COLO668 (cell line): ENCODE measurements around the gene ANKFY1.
A peak's percentile ranks its signal among the peaks of the same experiment; 100 is the strongest.
"Not testable (repeated sequence)": the region's sequence is repeated elsewhere in the genome, so short reads cannot be mapped to it uniquely, and the experiment has no call there.

Experiments
- DNase-seq: peaks from one replicate; lab custom pipeline; 2025; ENCODE audit not compliant: unreplicated experiment; lab: John Stamatoyannopoulos, UW

The ANKFY1 gene

DNA sequence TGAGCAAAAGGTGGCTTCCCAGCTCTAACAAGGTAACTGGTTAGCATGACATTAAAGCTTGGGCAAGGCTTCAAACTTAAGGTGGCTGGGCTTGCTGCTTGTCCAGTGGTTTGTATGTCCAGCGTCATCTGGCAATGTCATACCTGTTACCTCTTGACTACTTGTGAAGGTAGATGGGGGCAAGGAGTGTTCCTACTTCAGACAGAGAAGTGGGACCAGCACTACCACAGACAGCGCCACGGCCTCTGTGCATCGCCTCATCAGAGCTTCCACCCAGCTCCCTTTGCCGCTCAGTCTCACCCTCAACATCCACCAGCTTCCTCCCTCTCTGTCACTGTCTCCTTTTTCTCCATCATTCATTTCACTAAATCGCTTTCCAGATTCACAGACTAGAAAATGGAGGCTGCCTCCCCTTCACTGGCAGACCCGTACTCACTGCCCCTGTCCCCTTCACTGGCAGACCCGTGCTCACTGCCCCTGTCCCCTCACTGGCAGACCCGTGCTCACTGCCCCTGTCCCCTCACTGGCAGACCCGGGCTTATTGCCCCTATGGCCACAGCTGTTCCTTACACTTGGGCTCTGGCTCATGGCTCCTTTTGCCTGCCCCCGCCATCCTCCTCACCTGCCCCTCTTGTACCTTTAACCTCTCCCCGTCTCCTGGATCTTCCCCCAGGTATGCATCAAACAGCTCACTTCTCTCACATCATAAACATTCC, 106.0 kb downstream of the ANKFY1 start:
- DNase-seq: no peak

- DNase-seq: no peak
Observed at GRCh38 chr17:4156750-4157381, 106.9 kb downstream of the ANKFY1 start.

DNA sequence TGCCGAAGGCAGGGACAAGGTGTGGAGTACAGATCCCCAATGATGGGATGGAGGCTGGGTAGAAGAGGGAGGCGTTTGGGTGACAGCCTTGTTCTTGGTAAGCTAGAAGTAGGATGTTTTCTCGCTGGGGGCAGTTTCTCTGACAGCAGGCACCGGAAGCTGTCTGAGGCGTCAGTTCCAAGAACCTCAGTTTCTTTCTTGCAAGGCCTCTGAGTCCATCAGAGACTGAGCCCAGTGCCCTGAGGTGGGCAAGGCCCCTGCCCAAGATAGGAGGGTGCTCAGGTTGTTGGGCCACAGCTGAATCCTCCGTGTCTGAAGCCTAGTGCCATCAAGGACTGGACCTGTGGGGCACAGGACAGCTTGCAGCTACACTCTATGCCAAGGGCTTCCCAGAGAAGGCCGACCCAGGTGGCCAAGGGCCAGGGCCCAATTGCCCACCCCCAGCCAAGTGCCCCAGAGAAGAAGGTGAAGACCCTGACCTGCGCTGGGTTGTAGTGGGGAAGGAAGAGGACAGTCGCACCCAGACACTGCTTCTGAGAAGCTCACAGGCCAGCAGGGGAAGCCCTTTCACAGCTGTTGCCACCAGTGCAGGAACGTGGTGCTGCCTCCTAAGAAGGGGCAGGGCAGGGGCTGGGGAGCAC, 107.7 kb downstream of the ANKFY1 start:
- no peak for DNase-seq

GRCh38 chr17:4154201-4154600, 109.6 kb downstream of the ANKFY1 start:
- no peak for DNase-seq

DNA sequence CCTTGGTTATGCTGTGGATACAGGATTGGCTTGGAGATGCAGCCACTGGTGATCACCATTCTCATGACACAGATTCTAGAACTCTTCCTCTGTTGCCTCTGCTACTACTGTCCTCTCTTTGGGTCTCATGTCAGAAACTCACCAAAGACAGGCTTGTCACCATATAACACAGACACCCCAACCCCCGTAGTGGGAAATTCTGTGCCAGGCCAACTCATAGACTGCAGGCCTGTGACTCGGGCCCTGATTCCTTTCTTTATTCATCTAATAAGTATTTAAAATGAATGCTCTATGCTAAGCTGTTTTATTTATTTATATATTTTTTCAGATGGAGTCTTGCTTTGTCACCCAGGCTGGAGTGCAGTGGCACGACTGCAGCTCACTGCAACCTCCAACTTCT, 111.3 kb downstream of the ANKFY1 start:
- DNase-seq: no peak

DNA sequence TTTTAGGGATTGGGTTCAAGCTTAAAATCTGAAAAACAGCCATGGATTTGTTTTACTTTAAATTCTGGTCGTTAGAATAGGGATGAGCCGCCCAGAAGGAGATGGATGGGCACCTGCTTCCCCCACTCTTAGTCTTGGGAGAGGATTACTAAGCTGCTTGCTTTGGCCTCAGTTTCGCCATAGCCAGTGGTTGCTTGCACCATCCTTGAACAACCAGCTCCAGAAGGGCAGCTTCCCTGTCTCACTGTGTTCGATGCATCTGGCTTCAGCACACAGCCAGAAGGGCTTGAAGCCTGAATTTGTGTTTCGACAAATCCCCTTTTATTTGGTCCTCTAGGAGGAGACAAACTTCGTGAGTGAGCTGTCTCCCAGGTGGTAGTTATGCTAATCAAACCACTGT, 113.7 kb downstream of the ANKFY1 start:
- DNase-seq: no peak

- no peak for DNase-seq
Observed at GRCh38 chr17:4148611-4149308, 115.0 kb downstream of the ANKFY1 start.

GRCh38 chr17:4147751-4148310, 115.9 kb downstream of the ANKFY1 start:
- no peak for DNase-seq

GRCh38 chr17:4146641-4147040, 117.1 kb downstream of the ANKFY1 start:
- DNase-seq: no peak

DNA sequence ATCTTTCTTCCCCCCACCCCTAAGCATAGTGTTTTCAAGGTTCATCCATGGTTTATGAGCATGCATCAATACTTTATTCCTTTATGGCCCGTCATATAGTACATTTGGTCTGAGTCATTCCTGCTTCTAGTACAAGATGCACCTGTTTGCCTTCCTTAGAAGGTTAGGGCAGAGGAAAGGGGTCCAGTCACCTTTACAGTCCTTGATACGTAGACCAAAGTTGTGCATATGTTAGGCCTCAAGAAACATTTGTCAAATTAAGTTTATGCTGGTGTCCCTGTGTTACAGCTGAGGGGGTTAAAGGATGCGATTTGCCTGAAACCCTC, 119.4 kb downstream of the ANKFY1 start:
- no peak for DNase-seq

- peak; percentile 90 for DNase-seq
Observed at GRCh38 chr17:4143563-4144421, 120.0 kb downstream of the ANKFY1 start.

DNA sequence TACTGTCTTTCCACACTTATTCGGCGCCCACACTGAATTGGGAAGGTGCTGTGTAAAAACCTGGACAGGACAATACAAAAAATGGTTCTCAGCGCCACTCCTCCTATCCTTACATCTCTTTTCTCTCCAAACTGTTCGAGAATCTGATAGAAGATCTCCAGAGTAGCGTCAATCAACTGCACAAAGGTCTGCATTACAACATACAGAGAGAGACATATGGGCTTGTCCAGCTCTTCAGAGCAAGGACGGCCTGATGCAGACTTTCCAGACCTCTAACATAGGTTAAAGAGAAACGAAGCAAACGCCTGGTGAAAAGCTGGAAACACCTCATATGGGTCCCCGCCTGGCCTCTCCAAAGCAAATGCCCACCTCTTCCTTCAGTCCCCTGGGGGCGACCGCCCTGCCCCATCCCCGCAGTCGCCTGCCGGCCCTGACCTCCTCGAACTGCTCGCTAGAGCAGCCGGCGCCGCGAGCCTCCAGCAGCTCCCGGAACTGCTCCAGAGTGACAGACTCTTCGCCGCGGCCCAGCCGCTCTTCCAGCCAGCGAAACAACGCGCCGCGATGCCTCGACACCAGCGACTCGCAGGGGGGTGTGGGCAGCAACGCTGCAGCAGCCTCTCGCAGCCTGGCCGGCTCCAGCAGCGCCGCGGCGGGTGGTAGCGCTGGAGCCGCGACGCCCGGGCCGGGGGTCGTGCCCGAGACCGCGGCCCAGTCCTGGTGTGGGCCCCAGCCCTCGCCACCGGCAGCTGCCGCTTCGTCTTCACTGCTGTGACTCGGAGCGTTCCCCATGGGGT, 121.5 kb downstream of the ANKFY1 start:
- peak; percentile 33 for DNase-seq

GRCh38 chr17:4140125-4140524, 123.7 kb downstream of the ANKFY1 start:
- no peak for DNase-seq

DNA sequence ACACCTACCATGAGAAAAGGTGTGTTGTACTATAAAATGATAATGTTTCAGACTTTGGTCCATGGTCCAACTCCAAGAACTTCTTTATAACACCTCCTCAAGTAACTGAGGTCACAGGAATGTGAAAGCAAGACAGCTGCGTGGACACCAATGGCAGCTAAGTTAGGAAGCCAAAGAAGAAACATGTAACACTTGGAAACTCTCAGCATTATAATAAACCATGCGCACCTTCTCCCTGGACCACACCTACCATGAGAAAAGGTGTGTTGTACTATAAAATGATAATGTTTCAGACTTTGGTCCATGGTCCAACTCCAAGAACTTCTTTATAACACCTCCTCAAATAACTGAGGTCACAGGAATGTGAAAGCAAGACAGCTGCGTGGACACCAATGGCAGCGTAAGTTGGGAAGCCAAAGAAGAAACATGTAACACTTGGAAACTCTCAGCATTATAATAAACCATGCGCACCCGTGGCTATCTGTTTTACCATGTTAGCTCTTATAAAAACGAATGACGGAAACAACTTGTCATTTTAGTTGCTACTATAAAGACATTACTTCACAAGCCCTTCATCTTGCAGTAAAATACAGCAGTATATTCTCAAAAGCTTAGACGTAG, 124.8 kb downstream of the ANKFY1 start:
- DNase-seq: not testable (repeated sequence)

DNA sequence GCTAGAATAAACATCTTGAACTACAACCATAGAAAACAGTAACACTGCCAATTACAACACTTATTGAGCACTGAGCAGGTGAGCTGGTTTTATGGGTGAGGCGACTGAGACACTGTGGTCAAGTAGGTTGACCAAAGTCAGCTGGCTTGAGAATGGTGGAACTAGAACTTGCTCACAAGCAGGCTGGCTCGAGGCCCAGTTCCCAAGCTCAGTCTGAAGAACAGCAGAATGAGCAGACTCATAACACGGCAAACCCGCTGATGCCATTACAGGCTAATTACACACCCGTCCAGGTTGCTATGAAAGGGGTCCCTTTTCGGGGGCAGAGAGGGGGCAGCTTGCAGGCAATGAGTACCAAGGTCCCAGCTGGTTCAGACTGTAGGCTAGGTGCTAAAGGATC, 127.4 kb downstream of the ANKFY1 start:
- DNase-seq: no peak

- DNase-seq: no peak
Observed at GRCh38 chr17:4135489-4135888, 128.3 kb downstream of the ANKFY1 start.

DNA sequence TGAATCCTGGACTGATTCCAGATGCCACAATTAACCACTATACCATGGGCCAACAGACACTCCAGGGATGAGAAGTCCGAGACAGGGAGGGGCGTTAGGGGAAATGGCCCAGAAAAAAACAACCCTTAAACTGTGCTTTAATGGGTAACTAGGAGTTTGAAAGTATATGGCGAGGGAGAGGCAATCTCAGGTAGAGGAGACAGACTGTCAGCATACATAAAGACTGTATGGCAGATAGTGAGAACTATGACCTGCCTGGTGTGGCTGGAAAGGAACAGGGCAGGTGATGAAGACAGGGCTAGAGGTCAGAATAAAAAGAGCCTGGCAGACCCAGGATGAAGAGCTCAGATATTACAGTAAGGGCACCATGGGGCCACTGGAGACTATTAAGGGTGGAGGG, 129.1 kb downstream of the ANKFY1 start:
- no peak for DNase-seq

DNA sequence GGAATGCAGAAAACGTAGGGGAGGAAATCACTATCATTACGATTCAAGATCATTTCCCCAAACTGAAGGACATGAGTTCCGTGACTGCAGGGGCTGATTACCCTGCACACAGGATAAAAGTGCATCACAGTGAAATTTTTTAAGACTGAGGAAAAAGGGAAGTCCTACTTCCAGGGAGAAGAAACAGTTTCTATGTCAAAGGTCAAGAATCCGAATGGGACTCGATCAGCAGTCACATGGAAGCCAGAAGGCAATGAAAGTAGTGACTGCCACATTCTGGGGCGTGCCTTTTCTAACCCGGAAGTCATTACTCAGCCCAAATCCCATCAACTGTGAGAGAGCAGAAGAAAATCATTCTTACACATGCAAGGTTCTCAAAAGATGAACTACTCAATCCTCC, 133.1 kb downstream of the ANKFY1 start:
- no peak for DNase-seq

DNA sequence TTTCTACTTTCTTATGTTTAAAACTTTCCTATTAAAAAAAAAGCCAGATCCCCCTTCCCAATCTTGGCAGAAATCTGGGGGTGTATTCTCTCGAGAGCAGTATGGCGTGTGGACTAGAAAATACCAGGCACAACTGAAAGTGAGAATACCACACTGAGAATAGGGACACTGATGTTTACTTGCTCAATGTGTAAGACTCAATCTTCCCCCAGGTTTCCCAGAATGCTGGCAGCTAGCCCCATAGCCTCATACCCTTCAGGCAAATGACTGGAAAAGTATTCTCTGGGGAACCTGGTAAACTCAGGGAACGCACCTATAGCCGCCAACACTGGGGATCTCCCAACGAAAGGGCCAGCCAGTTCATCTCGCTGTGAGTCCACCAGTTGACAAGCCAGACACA, 136.2 kb downstream of the ANKFY1 start:
- DNase-seq: no peak
